HepG2 (cell line): Measurements from ENCODE around the gene GRHL1. TPM values are rescaled to one million over a fixed set of nuclear protein-coding genes. Genes with fewer than 3 reads are reported as not detected.

ENCODE experiments used
- ARHGAP35 ChIP-seq: sonication (generic); formaldehyde crosslinking; IDR thresholded peaks from 2 replicates; pipeline ENCODE4 v1.9.0; 2022; ENCODE audit warnings: mild to moderate bottlenecking, inconsistent platforms, moderate library complexity, missing genetic modification reagents, borderline replicate concordance
- CBX2 ChIP-seq, 2 experiments: fragments of 200-600 bp in 1 of 2; sonication (generic); formaldehyde crosslinking in 1 of 2; IDR thresholded peaks; 2 replicates each; pipeline versions ENCODE4 v1.7.0 to v1.8.1; 2018 to 2022; ENCODE audit warnings: low read depth in 2 of 2, low read length in 1 of 2, mild to moderate bottlenecking in 1 of 2, missing genetic modification reagents in 1 of 2
- CC2D1A ChIP-seq: sonication (generic); formaldehyde crosslinking; IDR thresholded peaks from 2 replicates; pipeline ENCODE4 v1.8.1; 2023; ENCODE audit warnings: mild to moderate bottlenecking, missing genetic modification reagents
- E2F1 ChIP-seq: sonication (generic); formaldehyde crosslinking; IDR thresholded peaks from 2 replicates; pipeline ENCODE4 v1.5.0; 2020; ENCODE audit warnings: missing genetic modification reagents
- ESRRA ChIP-seq: sonication (generic); formaldehyde crosslinking; IDR thresholded peaks from 2 replicates; pipeline ENCODE4 v1.5.1; 2020; ENCODE audit warnings: mild to moderate bottlenecking, low read depth, missing genetic modification reagents
- FOXM1 ChIP-seq: sonication (generic); formaldehyde crosslinking; IDR thresholded peaks from 2 replicates; pipeline ENCODE4 v1.5.0; 2020; ENCODE audit warnings: missing genetic modification reagents
- HBP1 ChIP-seq: IDR thresholded peaks from 2 replicates; pipeline ENCODE4 v1.6.1; 2016; ENCODE audit warnings: low read depth, control low read depth
- IRF2 ChIP-seq: IDR thresholded peaks from 2 replicates; pipeline ENCODE4 v1.6.1; 2018; ENCODE audit warnings: missing genetic modification reagents, missing compliant biosample characterization
- KMT2A ChIP-seq: sonication (generic); formaldehyde crosslinking; IDR thresholded peaks from 2 replicates; pipeline ENCODE4 v1.4.0; 2020; ENCODE audit warnings: missing genetic modification reagents
- LCORL ChIP-seq, 2 experiments: fragments of 450-650 bp in 1 of 2; sonication (generic) in 1 of 2; formaldehyde crosslinking in 1 of 2; IDR thresholded peaks; 2 replicates each; pipeline versions ENCODE4 v1.5.0 to v1.6.1; 2017 to 2020; ENCODE audit warnings: antibody characterized with exemption in 1 of 2, missing genetic modification reagents in 1 of 2
- MEIS1 ChIP-seq: sonication (generic); formaldehyde crosslinking; IDR thresholded peaks from 2 replicates; pipeline ENCODE4 v1.9.0; 2021; ENCODE audit warnings: mild to moderate bottlenecking, missing genetic modification reagents, moderate library complexity, borderline replicate concordance
- NRL ChIP-seq: sonication (generic); formaldehyde crosslinking; IDR thresholded peaks from 2 replicates; pipeline ENCODE4 v1.5.0; 2020; ENCODE audit warnings: missing genetic modification reagents, mild to moderate bottlenecking, moderate library complexity, borderline replicate concordance
- PHF21A ChIP-seq: sonication (generic); formaldehyde crosslinking; IDR thresholded peaks from 2 replicates; pipeline ENCODE4 v1.5.0; 2020; ENCODE audit warnings: mild to moderate bottlenecking, missing genetic modification reagents
- PITX1 ChIP-seq: sonication (generic); formaldehyde crosslinking; IDR thresholded peaks from 2 replicates; pipeline ENCODE4 v1.5.1; 2020; ENCODE audit warnings: mild to moderate bottlenecking, missing genetic modification reagents
- PLRG1 ChIP-seq: fragments of 450-650 bp; conservative IDR thresholded peaks from 2 replicates; pipeline ENCODE4 v1.6.1; 2016
- RFX5 ChIP-seq: IDR thresholded peaks from 2 replicates; pipeline ENCODE4 v1.6.1; 2011; ENCODE audit warnings: low read depth, low read length, improper control_type of control experiment
- RXRA ChIP-seq: sonication (generic); formaldehyde crosslinking; IDR thresholded peaks from 2 replicates; pipeline ENCODE4 v1.5.1; 2020; ENCODE audit warnings: missing genetic modification reagents
- SP4 ChIP-seq: sonication (generic); formaldehyde crosslinking; IDR thresholded peaks from 2 replicates; pipeline ENCODE4 v1.8.1; 2023; ENCODE audit warnings: mild to moderate bottlenecking, missing genetic modification reagents
- SP5 ChIP-seq: IDR thresholded peaks from 2 replicates; pipeline ENCODE4 v1.6.1; 2016; ENCODE audit warnings: low read depth, borderline replicate concordance
- STAG1 ChIP-seq: sonication (generic); formaldehyde crosslinking; IDR thresholded peaks from 2 replicates; pipeline ENCODE4 v1.4.0; 2020; ENCODE audit warnings: missing genetic modification reagents
- ZBTB26 ChIP-seq: IDR thresholded peaks from 2 replicates; pipeline ENCODE4 v1.6.1; 2016; ENCODE audit warnings: missing compliant biosample characterization, missing genetic modification reagents, borderline replicate concordance
- ZBTB3 ChIP-seq: sonication (generic); formaldehyde crosslinking; IDR thresholded peaks from 2 replicates; pipeline ENCODE4 v1.4.0; 2020; ENCODE audit warnings: low read depth, mild to moderate bottlenecking, moderate library complexity, missing genetic modification reagents, borderline replicate concordance
- ZBTB7B ChIP-seq: sonication (generic); formaldehyde crosslinking; IDR thresholded peaks from 2 replicates; pipeline ENCODE4 v1.4.0; 2020; ENCODE audit warnings: missing genetic modification reagents
- ZNF24 ChIP-seq: fragments of 450-650 bp; IDR thresholded peaks from 2 replicates; pipeline ENCODE4 v1.6.1; 2017; ENCODE audit warnings: antibody characterized with exemption, mild to moderate bottlenecking
- ZNF350 ChIP-seq: sonication (generic); formaldehyde crosslinking; IDR thresholded peaks from 2 replicates; pipeline ENCODE4 v1.4.0; 2020; ENCODE audit warnings: mild to moderate bottlenecking, low read depth, missing genetic modification reagents, borderline replicate concordance
- ZNF451 ChIP-seq: sonication (generic); formaldehyde crosslinking; IDR thresholded peaks from 2 replicates; pipeline ENCODE4 v1.5.0; 2020; ENCODE audit warnings: mild to moderate bottlenecking, missing genetic modification reagents
- ZNF556 ChIP-seq: sonication (generic); formaldehyde crosslinking; IDR thresholded peaks from 2 replicates; pipeline ENCODE4 v1.4.0; 2020; ENCODE audit warnings: mild to moderate bottlenecking, missing genetic modification reagents, borderline replicate concordance
- ZNF784 ChIP-seq: sonication (generic); formaldehyde crosslinking; IDR thresholded peaks from 2 replicates; pipeline ENCODE4 v1.5.1; 2020; ENCODE audit warnings: missing genetic modification reagents, mild to moderate bottlenecking, borderline replicate concordance
- ZSCAN29 ChIP-seq: sonication (generic); formaldehyde crosslinking; conservative IDR thresholded peaks from 2 replicates; pipeline ENCODE4 v1.4.0; 2020; ENCODE audit warnings: mild to moderate bottlenecking, missing genetic modification reagents
- polyA plus RNA-seq, 8 experiments: library from polyadenylated mRNA; depleted of rRNA in 3 of 8; stranded (reverse) in 7 of 8; unstranded in 1 of 8; fragments of >200 nt; fragmentation: Illumina TruSeq in 4 of 8; extraction: Trizol in 4 of 8; gene quantifications; 2 replicates each; pipeline versions ENCODE4 v1.2.1 to v1.2.3, GENCODE V29; 2011 to 2016; ENCODE audit warnings: low read depth in 4 of 8, missing spikeins in 1 of 8, mixed read lengths in 1 of 8; ENCODE audit not compliant: insufficient read depth in 1 of 8
- total RNA-seq, 5 experiments: library from RNA; depleted of rRNA; stranded (reverse); fragments of >200 nt; fragmentation: Illumina TruSeq; extraction: Trizol; gene quantifications; 2 replicates each; pipeline ENCODE4 v1.2.3, GENCODE V29; 2016; ENCODE audit warnings: low read depth in 1 of 5

Gene GRHL1
- total and polyA plus RNA-seq, 2 of the 13 experiments (the other 11 are each of a cell fraction or from before 2014, with no cell fraction given) = 9.3 to 12.0 TPM

- TF ChIP-seq ZBTB26 (CRISPR knock-in tag) (peak; percentile 95), PLRG1 (no peak), ZNF451 (CRISPR knock-in tag) (no peak), ZNF24 (no peak), CBX2 (IDR thresholded peaks at IDR 0.05; ENCODE audit: low read depth, low read length) (no peak), CBX2 (CRISPR knock-in tag; IDR thresholded peaks at IDR 0.05; ENCODE audit: low read depth) (no peak), LCORL (IDR thresholded peaks at IDR 0.05) (no peak), LCORL (CRISPR knock-in tag; IDR thresholded peaks at IDR 0.05) (peak; percentile 42; the same call in 1 of the 2 replicates), SP4 (CRISPR knock-in tag) (no peak), E2F1 (no peak), RFX5 (no peak), ZNF784 (CRISPR knock-in tag) (no peak), IRF2 (CRISPR knock-in tag) (0 out of 2 replicates have a peak, but pooled peaks have one; percentile 40), SP5 (CRISPR knock-in tag) (no peak), KMT2A (CRISPR knock-in tag) (no peak), FOXM1 (CRISPR knock-in tag) (no peak), MEIS1 (no peak), PITX1 (CRISPR knock-in tag) (no peak), STAG1 (CRISPR knock-in tag) (no peak), ZNF350 (CRISPR knock-in tag) (peak; percentile 40; the same call in 1 of the 2 replicates), HBP1 (CRISPR knock-in tag) (no peak), ZNF556 (CRISPR knock-in tag) (no peak), PHF21A (CRISPR knock-in tag) (0 out of 2 replicates have a peak, but pooled peaks have one; percentile 19), ZBTB7B (CRISPR knock-in tag) (no peak), NRL (CRISPR knock-in tag) (no peak), ZSCAN29 (no peak), ARHGAP35 (CRISPR knock-in tag) (no peak), CC2D1A (CRISPR knock-in tag) (no peak), ZBTB3 (CRISPR knock-in tag) (no peak), RXRA (peak; percentile 74; the same call in 1 of the 2 replicates), ESRRA (CRISPR knock-in tag) (no peak)
Observed at GRCh38 chr2:10019174-10019573, 67.7 kb downstream of the GRHL1 start (continued).
